SIG-M5 (cell line): ENCODE data around the gene RNF157.
A peak's percentile ranks its signal among the peaks of the same experiment; 100 is the strongest.

Experiments
- DNase-seq: peaks from one replicate; lab custom pipeline; 2025; lab: John Stamatoyannopoulos, UW

RNF157 gene

DNA sequence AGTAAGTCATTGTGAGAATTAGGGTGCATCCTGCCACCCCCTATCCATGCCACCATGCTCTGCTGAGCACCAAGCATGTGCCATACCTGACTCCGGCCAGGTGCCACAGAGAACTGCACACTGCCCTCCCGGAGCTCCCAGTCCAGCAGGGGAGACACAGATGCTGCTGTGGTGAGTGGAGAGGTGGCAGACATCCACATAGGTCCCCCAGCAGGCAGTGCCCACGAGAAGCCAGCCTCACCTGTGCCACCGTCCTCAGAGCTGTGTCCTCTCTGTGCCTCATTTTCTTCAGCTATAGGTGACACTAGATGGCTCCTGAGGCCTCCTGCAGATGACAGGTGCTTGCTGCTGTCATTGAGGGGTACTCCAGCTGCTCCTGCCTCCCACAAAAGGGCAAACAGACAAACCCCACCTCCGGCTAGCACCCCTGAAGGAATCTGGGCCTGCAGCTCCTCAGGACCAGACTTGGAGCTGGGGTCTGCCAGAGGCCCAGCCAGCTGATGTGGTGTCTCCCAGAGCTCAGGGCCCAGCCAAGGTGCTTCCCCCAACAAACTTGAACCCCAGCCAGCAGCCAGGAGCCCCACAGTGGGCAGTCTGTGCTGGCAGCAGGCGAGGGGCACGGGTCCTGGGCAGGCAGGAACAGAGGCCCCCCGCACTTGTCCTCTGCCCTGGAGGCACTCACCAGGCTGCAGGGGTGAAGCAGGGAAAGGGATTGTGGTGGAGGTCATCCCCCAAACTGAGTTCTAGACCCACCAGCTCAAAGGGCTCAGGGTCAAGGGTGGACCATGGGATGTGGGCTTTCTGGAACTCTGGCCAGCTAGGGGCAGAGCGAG lies 116.3 kb downstream of the RNF157 start:
- no peak for DNase-seq

DNA sequence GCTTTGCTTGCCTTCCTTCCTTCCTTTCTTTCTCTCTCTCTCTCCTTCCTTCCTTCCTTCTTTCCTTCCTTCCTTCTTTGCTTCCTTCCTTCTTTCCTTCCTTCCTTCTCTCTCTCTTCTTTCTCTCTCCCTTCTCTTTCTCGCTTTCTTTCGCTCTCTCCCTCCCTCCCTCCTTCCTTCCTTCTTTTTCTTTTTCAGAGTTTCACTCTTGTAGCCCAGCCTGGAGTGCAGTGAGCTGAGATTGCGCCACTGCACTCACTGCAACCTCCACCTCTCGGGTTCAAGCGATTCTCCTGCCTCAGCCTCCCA lies 117.1 kb downstream of the RNF157 start:
- no peak for DNase-seq

DNA sequence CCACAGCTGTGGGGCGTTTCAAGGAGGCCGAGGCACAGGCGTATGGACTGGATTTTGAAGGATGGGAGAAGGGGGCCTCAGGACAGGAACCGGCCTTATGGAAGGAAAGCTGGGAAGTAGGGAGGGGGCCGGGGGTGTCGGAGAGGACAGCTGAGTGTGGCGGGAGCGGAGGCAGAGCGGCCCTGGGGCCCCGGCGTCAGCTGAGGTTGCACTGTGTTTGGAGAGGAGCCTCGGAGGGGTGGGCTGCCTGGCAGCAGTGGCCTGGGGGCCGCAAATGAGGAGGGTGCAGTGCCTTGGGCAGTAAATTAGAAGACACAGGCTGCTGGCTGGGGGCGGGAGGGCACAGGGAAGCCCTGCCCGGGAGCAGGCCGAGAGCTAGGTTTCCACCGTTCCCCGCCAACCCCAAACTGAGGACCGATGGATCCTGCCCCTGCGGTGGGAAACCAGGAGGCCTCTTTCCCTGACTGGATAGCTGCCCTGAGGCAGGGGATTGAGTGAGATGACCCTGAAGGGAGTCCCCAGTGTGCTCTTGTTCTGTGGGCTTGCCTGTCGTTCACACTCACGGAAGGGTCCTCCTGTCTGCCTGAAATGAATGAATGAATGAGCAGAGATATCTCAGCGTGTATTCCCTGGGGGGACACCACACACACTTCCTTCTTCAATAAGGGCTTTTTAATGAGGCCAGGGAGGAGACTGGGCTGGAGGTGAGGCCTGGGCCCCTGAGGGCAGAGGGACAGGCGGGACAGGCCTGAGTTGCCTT lies 117.7 kb downstream of the RNF157 start:
- no peak for DNase-seq

DNA sequence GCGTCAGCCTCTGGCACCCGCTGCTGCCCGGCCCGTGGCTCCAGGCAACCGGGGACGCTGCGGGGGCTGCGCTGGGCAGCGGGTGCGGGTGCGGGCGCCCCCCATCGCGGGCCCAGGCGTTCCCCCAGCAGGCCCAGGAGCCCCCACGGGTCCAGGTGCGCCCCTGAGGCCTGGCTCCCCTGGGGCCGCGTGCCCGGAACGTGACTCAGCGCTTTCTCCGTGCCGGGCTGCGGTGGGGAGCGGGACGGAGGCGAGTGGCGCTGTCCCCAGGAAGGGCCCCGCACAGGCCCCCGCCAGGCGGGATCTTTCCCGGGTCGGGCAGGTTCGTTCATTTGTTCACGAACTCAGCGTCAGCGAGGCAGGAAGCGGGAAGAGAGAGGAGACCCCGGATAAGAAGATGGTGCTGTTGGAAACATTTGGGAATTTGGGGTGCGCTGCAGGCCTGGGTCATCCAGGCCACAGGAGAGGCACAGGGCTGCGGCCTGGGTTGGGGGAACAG lies 118.3 kb downstream of the RNF157 start:
- DNase-seq, result no peak

DNA sequence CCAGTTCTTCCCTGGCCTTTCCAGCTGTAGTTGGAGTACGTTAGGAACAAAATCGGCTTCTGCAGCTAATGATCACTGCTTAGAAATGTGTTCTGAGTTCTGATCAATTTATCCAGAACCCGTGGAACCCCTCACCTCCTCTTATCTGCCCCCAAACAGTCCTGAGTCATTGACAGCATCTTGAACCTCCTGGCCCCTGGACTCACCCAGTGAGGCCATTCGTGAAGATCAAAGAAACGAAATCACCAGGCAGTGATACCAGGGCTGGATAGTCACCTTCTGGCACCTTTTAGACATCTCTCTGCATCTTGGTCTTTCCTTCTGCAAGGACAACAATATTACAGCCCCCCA lies 119.7 kb downstream of the RNF157 start:
- DNase-seq, result no peak

DNA sequence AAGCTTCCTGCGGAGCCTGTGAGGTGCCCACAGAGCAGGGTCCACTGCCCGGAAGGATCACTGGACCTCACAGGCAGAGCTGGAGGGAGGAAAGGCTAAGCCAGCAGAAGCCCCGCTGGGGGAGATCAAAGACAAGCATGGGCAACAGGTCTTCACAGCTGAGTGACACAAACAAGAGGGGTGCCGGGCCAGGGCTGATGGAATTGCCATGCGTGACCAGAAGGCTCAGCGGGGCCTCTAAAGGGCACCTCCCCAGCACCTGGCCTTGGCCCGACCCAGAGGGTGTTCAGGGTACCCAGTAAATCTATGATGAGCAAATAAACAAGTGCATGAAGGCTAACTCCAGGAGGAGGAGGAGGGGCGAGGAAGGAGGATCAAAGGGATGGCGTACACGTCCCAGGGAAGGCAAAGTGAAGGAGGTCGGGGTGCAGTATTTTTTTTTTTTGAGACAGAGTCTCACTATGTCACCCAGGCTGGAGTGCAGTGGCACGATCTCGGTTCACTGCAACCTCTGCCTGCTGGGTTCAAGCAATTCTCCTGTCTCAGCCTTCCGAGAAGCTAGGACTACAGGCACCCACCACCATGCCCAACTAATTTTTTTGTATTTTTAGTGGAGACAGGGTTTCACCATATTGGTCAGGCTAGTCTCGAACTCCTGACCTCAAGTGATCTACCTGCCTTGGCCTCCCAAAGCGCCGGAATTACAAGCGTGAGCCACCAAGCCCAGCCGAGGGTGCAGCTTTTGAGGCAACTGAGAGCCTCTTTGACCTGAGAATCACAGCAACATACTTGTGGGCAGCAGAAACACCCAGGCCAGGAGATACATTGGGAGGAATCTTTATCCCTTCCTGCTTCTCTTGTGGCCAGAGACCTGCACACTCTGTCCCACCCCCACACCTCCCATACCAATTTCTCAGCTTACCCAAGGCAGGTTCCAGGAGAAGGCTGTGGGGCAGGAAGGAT lies 120.6 kb downstream of the RNF157 start:
- DNase-seq, result no peak

DNA sequence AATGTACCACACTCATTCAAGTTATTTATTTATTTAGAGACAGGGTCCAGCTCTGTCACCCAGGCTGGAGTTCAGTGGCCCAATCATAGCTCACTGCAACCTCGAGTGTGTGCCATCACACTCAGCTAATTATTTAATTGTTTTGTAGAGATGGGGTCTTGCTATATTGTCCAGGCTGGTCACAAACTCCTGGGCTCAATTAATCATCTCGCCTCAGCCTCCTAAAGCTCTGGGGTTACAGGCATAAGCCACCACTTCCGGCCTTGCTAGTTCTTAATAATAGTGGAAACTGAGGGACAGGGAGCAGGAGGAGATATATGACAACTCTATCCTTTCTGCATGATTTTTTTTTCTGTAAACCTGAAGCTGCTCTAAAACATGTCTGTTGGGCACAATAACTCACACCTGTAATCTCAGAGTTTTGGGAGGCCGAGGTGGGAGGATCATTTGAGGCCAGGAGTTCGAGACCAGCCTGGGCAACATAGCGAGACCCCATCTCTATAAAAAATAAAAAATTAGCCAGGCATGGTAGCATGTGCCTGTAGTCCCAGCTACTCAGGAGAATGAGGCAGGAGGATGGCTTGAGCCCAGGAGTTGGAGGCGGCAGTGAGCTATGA lies 125.0 kb downstream of the RNF157 start:
- no peak for DNase-seq

DNA sequence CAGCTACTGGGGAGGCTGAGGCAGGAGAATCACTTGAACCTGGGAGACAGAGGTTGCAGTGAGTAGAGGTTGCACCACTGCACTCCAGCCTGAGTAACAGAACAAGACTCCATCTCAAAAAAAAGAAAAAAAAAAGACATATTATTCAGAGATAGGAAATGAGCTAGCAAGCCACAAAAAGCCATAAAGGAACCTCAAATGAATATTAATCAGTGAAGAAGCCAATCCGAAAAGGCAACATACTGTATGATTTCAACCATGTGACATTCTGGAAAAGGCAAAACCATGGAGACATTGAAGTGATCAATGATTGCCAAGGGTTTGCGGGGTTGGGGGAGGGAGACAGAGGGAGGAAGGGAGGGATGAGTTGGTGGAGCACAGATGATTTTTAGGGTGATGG lies 128.3 kb downstream of the RNF157 start:
- DNase-seq, result no peak

DNA sequence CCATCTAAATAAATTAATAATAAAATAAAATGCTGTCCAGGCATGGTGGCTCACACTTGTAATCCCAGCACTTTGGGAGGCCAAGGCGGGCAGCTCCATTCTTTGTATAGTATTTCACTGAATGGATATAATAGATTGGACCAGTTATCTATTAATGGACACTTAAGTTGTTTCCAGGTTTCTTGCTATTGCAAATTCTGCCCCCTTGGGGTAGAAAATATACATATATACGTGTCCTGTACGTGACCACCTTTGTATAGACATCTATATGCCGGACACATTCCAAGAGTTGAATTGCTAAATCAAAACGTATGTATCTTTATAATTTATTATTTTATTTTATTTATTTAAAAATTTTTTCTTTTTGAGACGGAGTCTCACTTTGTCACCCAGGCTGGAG lies 132.8 kb downstream of the RNF157 start:
- DNase-seq, result no peak

DNA sequence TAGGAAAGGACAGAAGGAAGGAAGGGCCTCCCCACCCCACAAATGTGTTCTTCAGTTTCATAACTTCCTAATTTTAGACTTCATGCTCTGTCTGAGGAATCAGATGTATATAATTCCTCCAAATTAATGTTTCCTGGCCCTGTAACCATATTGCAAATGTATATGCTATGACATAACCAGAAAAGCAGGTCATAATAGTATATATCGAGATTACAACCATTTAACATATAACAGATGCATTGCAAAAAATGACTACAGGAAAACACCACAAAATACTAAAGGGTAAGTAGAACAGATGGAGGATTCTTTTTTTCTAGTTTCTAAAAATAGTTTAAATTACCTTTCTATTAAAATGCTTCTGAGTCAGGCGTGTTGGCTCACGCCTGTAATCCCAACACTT lies 133.6 kb downstream of the RNF157 start:
- no peak for DNase-seq

DNA sequence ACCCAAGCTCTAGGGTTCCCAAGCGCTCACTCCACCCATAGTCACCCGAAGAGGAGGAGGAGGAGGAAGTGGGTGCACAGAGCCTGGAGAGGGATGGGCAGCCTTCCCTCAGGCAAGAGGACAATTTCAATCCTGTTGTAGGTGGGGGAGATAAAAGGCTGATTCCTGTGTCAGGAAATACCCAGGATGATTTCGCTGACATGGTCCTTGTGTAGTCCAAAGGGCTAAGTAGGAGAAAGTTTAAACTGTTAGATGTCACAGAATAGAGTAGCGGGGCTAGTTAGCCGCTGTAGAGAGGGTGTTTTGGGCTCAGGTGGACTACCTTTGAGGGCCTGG lies 135.4 kb downstream of the RNF157 start:
- no peak for DNase-seq

DNA sequence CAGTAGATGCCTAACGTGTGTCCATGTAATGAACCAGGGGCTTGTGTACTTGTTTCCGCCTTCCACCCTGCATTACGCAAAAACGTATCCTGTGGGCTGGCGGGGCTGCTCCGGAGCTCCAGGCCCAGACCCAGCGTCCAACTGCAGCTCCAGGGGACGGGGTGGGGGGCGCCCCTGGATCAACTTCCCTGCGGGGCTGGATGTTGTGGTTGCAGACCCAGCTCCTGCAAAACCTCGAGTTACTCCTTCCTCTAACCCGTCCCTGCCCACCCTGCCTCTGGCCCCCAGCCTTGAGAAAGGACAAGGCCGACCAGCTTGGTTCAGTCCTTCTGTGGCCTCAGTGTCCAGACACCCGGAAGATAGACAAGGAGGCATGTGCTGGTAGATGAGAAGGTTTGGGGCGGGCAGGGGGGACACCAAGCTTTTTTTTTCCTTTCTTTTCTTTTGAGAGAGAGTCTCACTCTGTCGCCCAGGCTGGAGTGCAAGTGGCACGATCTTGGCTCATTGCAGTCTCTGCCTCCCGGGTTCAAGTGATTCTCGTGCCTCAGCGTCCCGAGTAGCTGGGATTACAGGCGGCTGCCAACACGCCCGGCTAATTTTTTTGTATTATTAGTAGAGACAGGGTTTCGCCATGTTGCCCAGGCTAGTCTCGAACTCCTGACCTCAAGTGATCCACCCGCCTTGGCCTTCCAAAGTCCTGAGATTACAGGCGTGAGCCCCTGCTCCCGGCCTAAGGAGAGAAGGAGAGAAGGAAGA lies 136.0 kb downstream of the RNF157 start:
- DNase-seq, result no peak

DNA sequence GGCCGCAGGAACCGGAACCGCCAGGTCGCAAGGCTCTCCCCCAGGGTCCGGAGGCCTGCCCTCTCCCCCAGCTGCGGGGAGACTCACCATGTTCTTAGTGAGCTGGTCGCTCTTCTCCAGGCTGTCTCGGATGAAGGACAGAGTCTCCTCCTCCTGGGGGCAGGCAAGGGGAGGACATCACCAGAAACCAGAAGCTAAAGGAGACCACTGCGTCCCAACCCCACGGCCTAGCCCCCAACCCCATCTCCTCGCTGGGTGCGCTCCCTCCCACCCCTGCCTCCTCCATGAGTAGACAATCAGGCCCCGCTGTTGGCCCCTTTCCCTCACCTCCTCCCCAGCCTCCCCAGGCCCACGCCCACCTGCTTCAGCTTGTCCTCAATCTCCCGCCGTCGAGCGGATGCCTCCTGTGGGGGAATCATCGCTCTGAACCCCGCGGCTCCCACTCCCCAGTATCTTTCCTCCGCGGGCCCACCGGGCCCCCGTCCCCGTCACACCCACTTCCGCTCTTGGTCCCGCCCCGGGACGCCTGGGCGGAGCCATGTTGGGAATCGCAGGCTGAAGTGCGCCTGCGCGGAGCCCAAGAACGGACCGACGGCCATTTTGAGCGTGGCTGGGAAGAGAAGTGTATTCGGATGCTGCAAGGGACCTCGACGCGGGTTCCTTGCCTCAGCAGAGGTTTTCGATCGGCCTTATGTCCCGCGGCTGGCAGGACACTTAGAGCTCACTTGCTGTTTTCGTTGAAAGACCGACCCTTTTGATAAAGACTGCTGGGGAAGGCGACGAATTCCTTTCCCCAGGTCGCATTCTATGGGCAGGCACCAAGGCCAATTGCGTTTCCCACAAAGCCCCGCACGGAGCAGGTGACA lies 136.8 kb downstream of the RNF157 start, which contains the start of gene EXOC7:
EXOC7 (minus strand) TSS at position 514 of the 866 bp plus-strand sequence; CDS start at position 419, 95 bp downstream.
- DNase-seq, result peak; percentile 50

DNA sequence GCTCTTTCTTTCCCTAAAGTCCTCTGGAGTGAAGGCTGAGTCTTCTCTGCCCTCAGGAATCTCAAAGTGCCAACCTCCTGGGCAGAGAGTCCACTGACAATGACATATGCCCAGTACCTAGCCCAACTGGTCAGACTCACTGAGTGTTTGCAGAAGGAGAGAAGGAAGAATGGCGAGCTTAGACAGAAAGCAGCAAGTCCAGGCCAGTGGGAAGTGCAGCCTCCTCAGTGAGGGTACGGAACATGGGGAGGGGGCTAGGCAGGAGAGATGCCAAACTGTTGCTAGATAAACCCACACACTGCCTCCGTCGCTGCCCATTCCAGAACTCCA lies 137.4 kb downstream of the RNF157 start:
- no peak for DNase-seq

DNA sequence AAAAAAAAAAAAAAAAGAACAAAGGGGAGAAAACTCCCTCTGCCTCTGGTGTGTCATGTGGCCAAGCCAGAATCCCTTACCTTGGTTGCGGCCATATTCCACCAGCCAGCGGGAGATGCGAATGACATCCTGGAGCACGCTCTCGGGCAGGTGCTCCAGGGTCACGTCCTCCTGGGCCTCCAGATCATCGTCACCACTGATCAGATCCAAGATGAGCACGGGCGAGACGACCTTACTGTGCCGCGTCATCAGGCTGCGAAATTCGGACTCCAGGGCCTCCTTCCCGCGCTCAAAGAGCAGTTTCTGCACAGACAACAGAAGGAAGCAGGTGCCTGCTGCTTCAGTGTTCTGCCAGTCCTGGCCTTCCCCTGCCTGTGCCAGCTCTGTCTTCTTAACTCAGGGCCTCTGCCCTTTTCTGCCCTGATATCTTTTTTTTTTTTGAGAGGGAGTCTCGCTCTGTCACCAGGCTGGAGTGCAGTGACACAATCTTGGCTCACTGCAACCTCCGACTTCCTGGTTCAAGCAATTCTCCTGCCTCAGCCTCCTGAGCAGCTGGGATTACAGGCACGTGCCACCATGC lies 142.5 kb downstream of the RNF157 start:
- DNase-seq, result no peak

DNA sequence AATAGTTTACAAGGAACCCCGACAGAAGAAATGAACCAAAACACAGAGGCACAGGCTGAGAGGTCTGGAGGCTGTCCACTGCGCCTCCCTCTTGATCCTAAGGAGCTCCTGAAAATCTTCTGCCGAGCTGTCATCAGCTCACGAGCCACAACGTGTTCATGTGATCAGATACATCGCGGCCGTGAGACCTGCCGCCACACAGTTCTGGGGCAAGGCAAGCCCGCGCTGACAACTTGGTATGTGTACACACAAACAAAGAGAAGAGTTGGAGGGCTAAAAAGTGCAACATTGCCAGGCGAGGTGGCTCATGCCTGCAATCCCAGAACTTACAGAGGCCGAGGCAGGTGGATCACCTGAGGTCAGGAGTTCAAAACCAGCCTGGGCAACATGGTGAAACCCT lies 144.3 kb downstream of the RNF157 start:
- DNase-seq, result no peak

DNA sequence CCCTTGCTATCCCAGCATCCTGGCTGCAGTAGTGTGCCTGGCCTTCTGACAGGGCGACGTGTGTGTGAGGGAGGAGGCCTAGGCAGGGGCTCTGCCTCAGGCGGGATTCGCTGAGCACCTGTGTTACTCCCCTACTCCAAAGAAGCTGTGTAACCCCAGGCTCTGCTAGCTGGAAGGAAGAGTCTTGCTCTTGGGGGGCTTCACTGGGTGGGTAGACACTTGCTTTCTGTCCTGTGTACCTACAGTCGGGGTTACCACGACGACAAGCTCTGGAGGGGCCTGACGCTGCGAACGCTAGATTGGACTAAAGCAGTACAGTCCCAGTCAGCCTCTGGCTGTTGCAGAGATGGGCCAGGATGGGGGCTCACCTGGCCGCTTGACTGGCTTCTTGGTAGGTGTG lies 146.2 kb downstream of the RNF157 start:
- no peak for DNase-seq

DNA sequence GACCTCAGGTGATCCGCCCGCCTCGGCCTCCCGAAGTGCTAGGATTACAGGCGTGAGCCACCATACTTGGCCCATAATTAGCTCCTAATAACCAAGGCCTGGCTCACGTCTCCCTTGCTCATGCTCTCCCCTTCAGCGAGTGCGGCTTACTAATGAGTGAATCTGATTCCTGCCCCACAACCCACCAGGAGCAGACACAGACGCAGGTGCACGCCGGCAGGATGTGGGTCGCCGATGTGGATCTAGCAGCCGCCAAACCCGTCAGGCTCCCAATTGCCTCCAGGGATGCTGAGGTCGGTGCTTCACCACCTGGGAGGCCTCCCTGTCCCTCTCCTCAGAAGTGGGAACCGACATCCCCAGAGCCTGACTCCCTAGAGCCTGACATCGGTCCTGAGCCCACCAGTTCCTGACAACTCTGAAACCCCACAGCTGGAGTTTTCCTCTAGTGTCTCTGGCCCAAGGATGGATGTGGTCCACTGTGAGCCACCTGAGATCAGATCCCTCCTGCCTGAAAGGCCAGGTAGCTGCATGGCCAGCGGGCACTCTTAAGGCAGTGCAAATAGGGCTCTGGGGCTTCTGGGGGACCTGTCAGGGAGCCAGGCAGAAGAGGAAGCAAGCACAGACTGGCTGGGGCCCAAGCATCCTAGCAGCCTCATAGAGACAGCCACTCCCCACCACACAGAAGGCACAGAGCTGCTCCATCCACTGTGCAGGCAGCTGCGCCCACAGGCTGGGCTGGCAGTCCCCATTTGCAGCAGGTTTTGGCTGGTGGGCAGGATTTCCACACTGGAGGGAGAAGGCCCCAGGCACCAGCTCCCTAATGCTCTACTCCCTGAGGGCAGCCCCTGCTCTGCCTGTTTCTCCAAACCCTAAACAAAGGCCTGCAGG lies 147.5 kb downstream of the RNF157 start:
- no peak for DNase-seq
